ENCODE data around the gene S100Z.

DNA sequence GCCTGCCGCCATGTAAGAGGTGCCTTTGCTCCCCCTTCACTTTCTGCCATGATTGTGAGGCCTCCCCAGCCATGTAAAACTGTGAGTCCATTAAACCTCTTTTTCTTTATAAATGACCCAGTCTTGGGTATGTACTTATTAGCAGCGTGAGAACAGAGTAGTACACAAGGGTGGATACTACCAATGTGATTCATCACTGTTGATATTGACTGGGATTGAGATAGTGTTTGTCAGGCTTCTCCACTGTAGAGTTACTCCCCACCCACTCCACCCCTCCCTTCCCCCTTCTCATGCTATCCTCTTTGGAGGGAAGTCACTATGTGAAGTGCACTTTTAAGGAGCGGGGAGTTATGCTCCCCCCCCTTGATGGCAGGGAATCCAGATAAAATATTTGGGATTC lies 91.6 kb downstream of the S100Z start:
- no peak for TF ChIP-seq POLR2A (IDR thresholded peaks at IDR 0.05)
- TF ChIP-seq, protein P1, sequence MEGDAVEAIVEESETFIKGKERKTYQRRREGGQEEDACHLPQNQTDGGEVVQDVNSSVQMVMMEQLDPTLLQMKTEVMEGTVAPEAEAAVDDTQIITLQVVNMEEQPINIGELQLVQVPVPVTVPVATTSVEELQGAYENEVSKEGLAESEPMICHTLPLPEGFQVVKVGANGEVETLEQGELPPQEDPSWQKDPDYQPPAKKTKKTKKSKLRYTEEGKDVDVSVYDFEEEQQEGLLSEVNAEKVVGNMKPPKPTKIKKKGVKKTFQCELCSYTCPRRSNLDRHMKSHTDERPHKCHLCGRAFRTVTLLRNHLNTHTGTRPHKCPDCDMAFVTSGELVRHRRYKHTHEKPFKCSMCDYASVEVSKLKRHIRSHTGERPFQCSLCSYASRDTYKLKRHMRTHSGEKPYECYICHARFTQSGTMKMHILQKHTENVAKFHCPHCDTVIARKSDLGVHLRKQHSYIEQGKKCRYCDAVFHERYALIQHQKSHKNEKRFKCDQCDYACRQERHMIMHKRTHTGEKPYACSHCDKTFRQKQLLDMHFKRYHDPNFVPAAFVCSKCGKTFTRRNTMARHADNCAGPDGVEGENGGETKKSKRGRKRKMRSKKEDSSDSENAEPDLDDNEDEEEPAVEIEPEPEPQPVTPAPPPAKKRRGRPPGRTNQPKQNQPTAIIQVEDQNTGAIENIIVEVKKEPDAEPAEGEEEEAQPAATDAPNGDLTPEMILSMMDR (IDR thresholded peaks at IDR 0.05) = no peak
